Midbrain (tissue), 1 donor: ENCODE measurements around the gene GNMT.
A peak's percentile ranks its signal among the peaks of the same experiment; 100 is the strongest.

Experiments used
- DNase-seq: peaks from one replicate; lab custom pipeline; 2025; lab: John Stamatoyannopoulos, UW

The GNMT gene

GRCh38 chr6:43013097-43013842 is 52.7 kb downstream of the GNMT start:
- peak; percentile 42 for DNase-seq
